A549 (cell line): ENCODE measurements around the gene UTP15. TPM values are rescaled to one million over a fixed set of nuclear protein-coding genes. Genes with fewer than 3 reads are reported as not detected.

Source experiments
- ATAC-seq, 2 experiments: fragments of 200-7000 bp in 1 of 2; fragments of >200 bp in 1 of 2; cut with Nextera tagmentation in 1 of 2; cut with Tn5 transposase in 1 of 2; 3 replicates each; pipeline versions ENCODE4 v1.8.0 to v1.9.1; 2018 to 2020; ENCODE audit warnings: mild to moderate bottlenecking in 1 of 2, moderate library complexity in 1 of 2
- CTCF ChIA-PET: fragments of 300-600 bp; sonication (Branson Sonifier 250); formaldehyde crosslinking; extraction: SDS; loops from one replicate; lab custom pipeline; 2021; ENCODE audit warnings: antibody characterized with exemption, inconsistent platforms; lab: Yijun Ruan, JAX
- POLR2A ChIA-PET: fragments of 350-600 bp; formaldehyde crosslinking; extraction: SDS; loops from one replicate; lab custom pipeline; 2021; ENCODE audit warnings: antibody characterized with exemption, inconsistent platforms; lab: Yijun Ruan, JAX
- DNase-seq, 2 experiments: peaks; one replicate each; pipeline versions ENCODE4 v3.0.0 to v3.0.0-alpha.2; 2011 to 2016; ENCODE audit warnings: low read depth in 1 of 2, low spot score in 1 of 2
- FAIRE-seq: peaks from 2 replicates; lab custom pipeline; 2011; peaks lifted over from hg19 to GRCh38; lab: Jason Lieb, UNC
- H3K27ac ChIP-seq, 2 experiments: fragments of >200 bp; sonication (Bioruptor Twin); formaldehyde crosslinking; 3 replicates each; pipeline ENCODE4 v1.5.1; 2016 to 2017
- H3K4me1 ChIP-seq: fragments of >200 bp; sonication (Bioruptor Twin); formaldehyde crosslinking; 3 replicates; pipeline ENCODE4 v1.6.1; 2016
- H3K4me2 ChIP-seq: fragments of >200 bp; sonication (Bioruptor Twin); formaldehyde crosslinking; 3 replicates; pipeline ENCODE4 v1.6.1; 2016
- H3K4me3 ChIP-seq: fragments of >200 bp; sonication (Bioruptor Twin); formaldehyde crosslinking; 3 replicates; pipeline ENCODE4 v1.5.1; 2016
- H3K9me3 ChIP-seq: fragments of >200 bp; sonication (Bioruptor Twin); formaldehyde crosslinking; 3 replicates; pipeline ENCODE4 v1.6.1; 2016
- BHLHE40 ChIP-seq: IDR thresholded peaks from 2 replicates; pipeline ENCODE4 v1.6.1; 2012; ENCODE audit warnings: low read depth, low read length, inconsistent platforms
- CBX2 ChIP-seq: fragments of 200-600 bp; sonication (generic); IDR thresholded peaks from 2 replicates; pipeline ENCODE4 v1.6.1; 2016; ENCODE audit warnings: low read depth, mild to moderate bottlenecking, borderline replicate concordance
- CBX8 ChIP-seq: fragments of 200-600 bp; sonication (generic); IDR thresholded peaks from 2 replicates; pipeline ENCODE4 v1.6.1; 2016
- FOSB ChIP-seq: fragments of 250-450 bp; sonication (Bioruptor Pico); IDR thresholded peaks from 2 replicates; pipeline ENCODE4 v1.5.0; 2020; ENCODE audit warnings: mild to moderate bottlenecking, moderate library complexity
- GATA3 ChIP-seq: IDR thresholded peaks from 2 replicates; pipeline ENCODE4 v1.6.1; 2012; ENCODE audit warnings: borderline replicate concordance
- HDAC2 ChIP-seq: fragments of 200-600 bp; sonication (generic); IDR thresholded peaks from 2 replicates; pipeline ENCODE4 v1.6.1; 2016
- HEYL ChIP-seq: fragments of 250-450 bp; sonication (Bioruptor Pico); IDR thresholded peaks from 2 replicates; pipeline ENCODE4 v1.8.0; 2021; ENCODE audit warnings: mild to moderate bottlenecking, moderate library complexity
- KDM1A ChIP-seq: fragments of 200-600 bp; sonication (generic); IDR thresholded peaks from 2 replicates; pipeline ENCODE4 v1.6.1; 2016; ENCODE audit warnings: low read depth, mild to moderate bottlenecking
- MAFK ChIP-seq: fragments of 450-650 bp; IDR thresholded peaks from 2 replicates; pipeline ENCODE4 v1.6.1; 2014; ENCODE audit not compliant: partially characterized antibody
- MYC ChIP-seq: IDR thresholded peaks from 2 replicates; pipeline ENCODE4 v1.6.1; 2012; ENCODE audit warnings: mild to moderate bottlenecking, inconsistent platforms, low read length, improper control_type of control experiment, borderline replicate concordance
- POLR2AphosphoS2 ChIP-seq: conservative IDR thresholded peaks from 2 replicates; pipeline ENCODE4 v1.6.1; 2012; ENCODE audit warnings: low read length, improper control_type of control experiment, inconsistent platforms
- RAD21 ChIP-seq, 2 experiments: fragments of >200 bp in 1 of 2; sonication (Bioruptor Twin) in 1 of 2; formaldehyde crosslinking in 1 of 2; IDR thresholded peaks in 1 of 2; conservative IDR thresholded peaks in 1 of 2; 2 replicates in 1 of 2; 3 replicates in 1 of 2; pipeline ENCODE4 v1.6.1; 2012 to 2018; ENCODE audit warnings: inconsistent platforms in 1 of 2
- RARB ChIP-seq: fragments of 250-450 bp; sonication (Bioruptor Pico); IDR thresholded peaks from 2 replicates; pipeline ENCODE4 v1.8.0; 2021; ENCODE audit warnings: mild to moderate bottlenecking, moderate library complexity
- RCOR1 ChIP-seq: fragments of 150-350 bp; IDR thresholded peaks from 2 replicates; pipeline ENCODE4 v1.6.1; 2014; ENCODE audit warnings: antibody characterized with exemption, low read length, low read depth
- RFX5 ChIP-seq: fragments of 450-650 bp; IDR thresholded peaks from 2 replicates; pipeline ENCODE4 v1.7.1; 2014; ENCODE audit warnings: antibody characterized with exemption, mild to moderate bottlenecking, moderate library complexity
- TFCP2L1 ChIP-seq: fragments of 250-450 bp; sonication (Bioruptor Pico); IDR thresholded peaks from 2 replicates; pipeline ENCODE4 v1.5.0; 2021; ENCODE audit warnings: mild to moderate bottlenecking
- WGBS: methylation state at CpG from one replicate; pipeline ENCODE4 v1.1.6; 2017; ENCODE audit errors: missing lambda C conversion rate; 5-methylcytosine and 5-hydroxymethylcytosine counted together
- polyA plus RNA-seq, 4 experiments: library from polyadenylated mRNA; depleted of rRNA in 3 of 4; stranded (reverse); fragments of >200 nt; fragmentation: RNase III in 1 of 4; extraction: RNeasy Plus Mini Kit Qiagen cat#74134 plus additional on column Dnase treatment in 1 of 4; gene quantifications; 2 replicates in 3 of 4; 3 replicates in 1 of 4; pipeline ENCODE4 v1.2.3, GENCODE V29; 2011 to 2017
- TF ChIP-seq, protein P1 (sequence below): fragments of 150-350 bp; IDR thresholded peaks from 2 replicates; pipeline ENCODE4 v1.6.1; 2014; ENCODE audit warnings: low read depth, mild to moderate bottlenecking, low read length
- TF ChIP-seq, protein P2 (sequence below): fragments of >200 bp; sonication (Bioruptor Twin); formaldehyde crosslinking; IDR thresholded peaks from 3 replicates; pipeline ENCODE4 v1.5.1; 2016
- TF ChIP-seq, protein P3 (sequence below): fragments of >200 bp; sonication (Bioruptor Twin); formaldehyde crosslinking; IDR thresholded peaks from 2 replicates; pipeline ENCODE4 v1.6.1; 2016
- TF ChIP-seq, protein P4 (sequence below): fragments of >200 bp; sonication (Bioruptor Twin); formaldehyde crosslinking; IDR thresholded peaks from 3 replicates; pipeline ENCODE4 v1.6.1; 2016

Gene UTP15
- polyA plus RNA-seq, 2 of the 4 experiments (the other 2 are of a cell fraction): 21.6 to 44.0 TPM

DNA sequence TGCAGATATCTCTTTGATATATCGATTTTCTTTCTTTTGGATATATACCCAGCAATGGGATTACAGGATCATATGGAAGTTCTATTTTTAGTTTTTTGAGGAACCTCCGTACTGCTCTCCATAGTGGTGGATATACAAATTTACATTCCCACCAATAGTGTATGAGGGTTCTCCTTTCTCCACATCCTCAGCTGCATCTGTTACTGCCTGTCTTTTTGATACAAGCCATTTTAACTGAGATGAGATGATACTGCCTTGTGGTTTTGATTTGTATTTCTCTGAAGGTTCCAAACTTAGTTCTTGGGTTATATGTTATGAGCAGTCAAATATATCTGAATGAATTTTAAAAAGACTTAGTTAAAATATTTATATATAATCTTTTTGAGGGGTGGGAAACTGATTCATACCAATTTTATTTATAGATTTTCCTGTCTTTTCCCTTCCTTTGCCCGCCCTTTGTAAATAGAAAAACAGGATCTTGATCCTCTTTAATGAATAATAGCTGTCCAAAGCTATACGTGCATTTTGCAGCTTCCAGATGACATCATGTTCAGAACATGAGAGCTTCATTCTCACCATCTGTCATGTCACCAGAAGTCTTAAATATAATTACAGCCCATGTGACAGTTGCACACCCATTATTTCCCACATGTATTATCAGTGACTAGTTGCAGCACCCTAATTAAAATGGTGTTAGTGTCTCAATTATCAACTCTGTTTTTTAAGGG is 54.2 kb downstream of the UTP15 start:
- Histone ChIP-seq H3K9me3 (no peaks in the 10 kb centered on the region), H3K4me1 (peaks cover 43% of the 10 kb centered on the region), H3K4me3 (no peak overlapping the region), H3K27ac (no peak overlapping the region), H3K4me2 (no peak overlapping the region; the same call in 1 of the 3 replicates)
- DNase-seq (no peak), ATAC-seq (no peak), FAIRE-seq (no peak)
- ChIA-PET CTCF (interaction anchor here (0.6 to 2.5 kb wide), 6 partner anchors 14 to 1029 kb away, joined by 3 to 10 read pairs (median 3); no protein-coding TSS in a partner anchor), POLR2A (no interaction called here)
- TF ChIP-seq BHLHE40 (no peak), POLR2AphosphoS2 (no peak), RARB (CRISPR knock-in tag) (no peak), GATA3 (no peak), MYC (no peak), FOSB (CRISPR knock-in tag) (no peak)
- WGBS: 48% methylated on average over 4 of the region's 4 CpGs

DNA sequence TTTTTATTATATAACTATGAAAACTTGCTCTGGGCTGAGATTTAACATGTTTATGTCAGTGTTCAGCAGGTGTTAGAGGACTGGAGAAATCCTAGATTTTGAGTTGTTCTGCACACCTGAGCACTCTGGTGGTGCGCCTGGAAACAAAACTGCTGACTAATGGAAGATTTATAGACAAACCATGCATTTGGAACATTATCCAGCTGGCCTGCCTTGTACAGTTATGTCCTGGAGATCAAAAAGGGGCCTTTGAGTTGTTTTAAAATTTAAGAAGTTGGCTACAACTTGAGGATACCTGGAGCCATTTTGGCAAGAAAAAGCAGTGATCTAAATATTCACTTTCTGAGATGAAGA is 54.8 kb downstream of the UTP15 start:
- WGBS: 91% methylated on average over 1 of the region's 1 CpG
- Histone ChIP-seq H3K4me2 (no peak overlapping the region; the same call in 2 of the 3 replicates), H3K27ac (no peak overlapping the region), H3K4me1 (peaks cover 43% of the 10 kb centered on the region), H3K9me3 (no peaks in the 10 kb centered on the region), H3K4me3 (no peak overlapping the region)
- FAIRE-seq: no peak
- peak; percentile 87 for TF ChIP-seq MAFK
- no peak for TF ChIP-seq RAD21 (conservative IDR thresholded peaks at IDR 0.05 in 1 of 2, IDR thresholded peaks at IDR 0.05 in 1 of 2)
- ChIA-PET CTCF (interaction anchor here (0.7 to 2.5 kb wide), 5 partner anchors 13 to 173 kb away, joined by 3 to 10 read pairs (median 3); no protein-coding TSS in a partner anchor), POLR2A (no interaction called here)
- ATAC-seq: no peak
- no peak for DNase-seq

DNA sequence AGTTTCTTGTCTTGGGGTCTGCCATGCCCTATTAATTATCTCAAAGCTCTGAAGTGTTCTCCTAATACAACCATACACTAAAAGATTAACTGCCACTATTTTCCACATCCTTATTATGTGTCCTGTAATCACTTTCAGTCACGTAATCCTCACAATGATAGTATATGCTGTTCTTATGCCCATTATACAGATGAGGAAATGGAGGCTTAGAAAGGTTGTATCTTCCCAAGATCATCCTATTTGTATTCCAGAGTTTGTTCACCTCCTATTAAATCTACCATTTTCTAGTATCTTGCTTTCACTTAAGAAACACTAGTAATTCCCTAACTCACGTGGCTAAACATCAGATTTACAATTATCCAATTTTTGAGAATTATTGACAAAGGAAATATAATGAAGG is 57.5 kb downstream of the UTP15 start:
- 0 out of 2 replicates have a peak, but pooled peaks have one; percentile 25 for TF ChIP-seq HDAC2
- TF ChIP-seq, protein P1, sequence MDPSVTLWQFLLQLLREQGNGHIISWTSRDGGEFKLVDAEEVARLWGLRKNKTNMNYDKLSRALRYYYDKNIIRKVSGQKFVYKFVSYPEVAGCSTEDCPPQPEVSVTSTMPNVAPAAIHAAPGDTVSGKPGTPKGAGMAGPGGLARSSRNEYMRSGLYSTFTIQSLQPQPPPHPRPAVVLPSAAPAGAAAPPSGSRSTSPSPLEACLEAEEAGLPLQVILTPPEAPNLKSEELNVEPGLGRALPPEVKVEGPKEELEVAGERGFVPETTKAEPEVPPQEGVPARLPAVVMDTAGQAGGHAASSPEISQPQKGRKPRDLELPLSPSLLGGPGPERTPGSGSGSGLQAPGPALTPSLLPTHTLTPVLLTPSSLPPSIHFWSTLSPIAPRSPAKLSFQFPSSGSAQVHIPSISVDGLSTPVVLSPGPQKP: no peak
- peak; percentile 42; the same call in 1 of the 2 replicates for TF ChIP-seq KDM1A
- TF ChIP-seq HEYL: no peak
- TF ChIP-seq CBX2: no peak
- Histone ChIP-seq H3K4me3 (no peak overlapping the region), H3K9me3 (no peaks in the 10 kb centered on the region), H3K27ac (no peak overlapping the region; a peak in 1 of 6 replicates), H3K4me1 (peaks cover 42% of the 10 kb centered on the region), H3K4me2 (no peak overlapping the region)
- CTCF ChIA-PET: interaction anchor here (0.7 to 6.1 kb wide), 4 partner anchors 12 to 173 kb away, joined by 3 to 33 read pairs (median 16); no protein-coding TSS in a partner anchor
- DNase-seq: no peak
- ATAC-seq: no peak
- no peak for FAIRE-seq
- WGBS: 92% methylated on average over 2 of the region's 2 CpGs
- POLR2A ChIA-PET: no interaction called here

DNA sequence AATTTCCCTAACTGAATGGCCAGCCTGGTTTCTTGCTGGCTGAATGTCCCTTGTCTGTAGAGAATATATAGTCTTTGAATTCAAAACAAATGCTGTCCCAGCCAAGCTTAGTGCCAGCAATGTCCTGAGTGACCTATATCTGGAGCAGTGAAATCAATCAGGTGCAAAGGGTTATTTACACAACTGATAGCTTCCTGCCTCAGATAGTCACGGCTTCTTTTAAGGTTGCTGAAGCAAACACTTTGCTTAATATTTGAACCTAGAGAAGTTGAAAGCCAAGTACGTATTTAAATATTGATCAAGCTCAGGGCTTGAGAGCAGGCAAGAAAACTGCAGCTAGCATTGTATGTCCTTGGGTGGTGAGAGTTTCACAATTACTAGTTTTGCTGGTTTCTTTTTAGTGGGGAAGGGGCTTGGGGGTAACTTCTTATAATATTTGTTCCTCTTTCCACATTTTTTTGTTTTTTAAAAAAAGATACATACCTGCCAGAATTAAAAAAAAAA is 58.4 kb downstream of the UTP15 start:
- H3K4me1 ChIP-seq: peaks cover 50% of the 10 kb centered on the region
- POLR2A ChIA-PET: interaction anchor here (1.2 to 1.9 kb wide), 2 partner anchors 13 to 69 kb away, joined by 3 to 9 read pairs; no protein-coding TSS in a partner anchor
- DNase-seq: no peak
- 65% methylated on average over 2 of the region's 2 CpGs for WGBS
- no peak for FAIRE-seq
- peak overlapping the region; percentile 8; the same call in 2 of the 3 replicates for H3K4me2 ChIP-seq
- no peak overlapping the region for H3K4me3 ChIP-seq
- CTCF ChIA-PET: interaction anchor here (1.4 to 6.1 kb wide), 5 partner anchors 12 to 169 kb away, joined by 4 to 33 read pairs (median 5); no protein-coding TSS in a partner anchor
- peak overlapping the region; percentile 20 to 52; a peak in 4 of 6 replicates for H3K27ac ChIP-seq
- H3K9me3 ChIP-seq: no peaks in the 10 kb centered on the region
- ATAC-seq: no peak
- TF ChIP-seq RCOR1 (no peak), TFCP2L1 (CRISPR knock-in tag) (no peak), CBX2 (no peak), CBX8 (no peak), RFX5 (no peak), FOSB (CRISPR knock-in tag) (no peak)
- TF ChIP-seq, protein P2, sequence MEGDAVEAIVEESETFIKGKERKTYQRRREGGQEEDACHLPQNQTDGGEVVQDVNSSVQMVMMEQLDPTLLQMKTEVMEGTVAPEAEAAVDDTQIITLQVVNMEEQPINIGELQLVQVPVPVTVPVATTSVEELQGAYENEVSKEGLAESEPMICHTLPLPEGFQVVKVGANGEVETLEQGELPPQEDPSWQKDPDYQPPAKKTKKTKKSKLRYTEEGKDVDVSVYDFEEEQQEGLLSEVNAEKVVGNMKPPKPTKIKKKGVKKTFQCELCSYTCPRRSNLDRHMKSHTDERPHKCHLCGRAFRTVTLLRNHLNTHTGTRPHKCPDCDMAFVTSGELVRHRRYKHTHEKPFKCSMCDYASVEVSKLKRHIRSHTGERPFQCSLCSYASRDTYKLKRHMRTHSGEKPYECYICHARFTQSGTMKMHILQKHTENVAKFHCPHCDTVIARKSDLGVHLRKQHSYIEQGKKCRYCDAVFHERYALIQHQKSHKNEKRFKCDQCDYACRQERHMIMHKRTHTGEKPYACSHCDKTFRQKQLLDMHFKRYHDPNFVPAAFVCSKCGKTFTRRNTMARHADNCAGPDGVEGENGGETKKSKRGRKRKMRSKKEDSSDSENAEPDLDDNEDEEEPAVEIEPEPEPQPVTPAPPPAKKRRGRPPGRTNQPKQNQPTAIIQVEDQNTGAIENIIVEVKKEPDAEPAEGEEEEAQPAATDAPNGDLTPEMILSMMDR: no peak
- TF ChIP-seq, protein P3, sequence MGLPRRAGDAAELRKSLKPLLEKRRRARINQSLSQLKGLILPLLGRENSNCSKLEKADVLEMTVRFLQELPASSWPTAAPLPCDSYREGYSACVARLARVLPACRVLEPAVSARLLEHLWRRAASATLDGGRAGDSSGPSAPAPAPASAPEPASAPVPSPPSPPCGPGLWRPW: no peak
- TF ChIP-seq, protein P4, sequence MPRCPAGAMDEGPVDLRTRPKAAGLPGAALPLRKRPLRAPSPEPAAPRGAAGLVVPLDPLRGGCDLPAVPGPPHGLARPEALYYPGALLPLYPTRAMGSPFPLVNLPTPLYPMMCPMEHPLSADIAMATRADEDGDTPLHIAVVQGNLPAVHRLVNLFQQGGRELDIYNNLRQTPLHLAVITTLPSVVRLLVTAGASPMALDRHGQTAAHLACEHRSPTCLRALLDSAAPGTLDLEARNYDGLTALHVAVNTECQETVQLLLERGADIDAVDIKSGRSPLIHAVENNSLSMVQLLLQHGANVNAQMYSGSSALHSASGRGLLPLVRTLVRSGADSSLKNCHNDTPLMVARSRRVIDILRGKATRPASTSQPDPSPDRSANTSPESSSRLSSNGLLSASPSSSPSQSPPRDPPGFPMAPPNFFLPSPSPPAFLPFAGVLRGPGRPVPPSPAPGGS: no peak
